Measurements from ENCODE around the gene STN1. TPM values are rescaled to one million over a fixed set of nuclear protein-coding genes. Genes with fewer than 3 reads are reported as not detected.

The STN1 gene
- total and polyA plus RNA-seq, 2 of the 8 experiments (the other 6 are each of a cell fraction or from before 2014, with no cell fraction given), result 10.1 to 12.4 TPM

GRCh38 chr10:103893817-103894216, 24.2 kb downstream of the STN1 start:
- Histone ChIP-seq H3K4me1 (replicated peaks in 1 of 4; ENCODE audit: control insufficient read depth in 3 of 4, insufficient read depth in 4 of 4, low read length in 3 of 4) (no peaks in the 10 kb centered on the region; a peak in 1 of 7 replicates), H3K4ac (replicated peaks; ENCODE audit: insufficient read length, low read depth, low read length) (no peak overlapping the region), H2BK15ac (ENCODE audit: low read length) (no peak overlapping the region), H3K23me2 (ENCODE audit: low read depth, low read length) (no peaks in the 10 kb centered on the region), H3K9ac (replicated peaks in 1 of 4; ENCODE audit: extremely low read depth in 1 of 4, low read depth in 3 of 4, low read length in 3 of 4) (no peak overlapping the region), H3K9me3 (ENCODE audit: insufficient read depth in 2 of 2, low read depth in 1 of 2, low read length in 1 of 2) (no peaks in the 10 kb centered on the region), H4K5ac (ENCODE audit: insufficient read length, low read depth, low read length) (no peak overlapping the region), H2BK20ac (ENCODE audit: low read length) (no peak overlapping the region), H2AFZ (ENCODE audit: low read length) (no peak overlapping the region), H2AK5ac (ENCODE audit: low read depth, low read length) (no peak overlapping the region), H3K4me2 (ENCODE audit: insufficient read depth in 1 of 2, low read depth in 2 of 2, low read length in 2 of 2) (no peak overlapping the region), H3K23ac (ENCODE audit: insufficient read length) (no peak overlapping the region), H2BK12ac (ENCODE audit: low read depth, low read length) (no peak overlapping the region), H3K27me3 (replicated peaks in 1 of 4; ENCODE audit: control insufficient read depth in 3 of 4, extremely low read depth in 1 of 4, insufficient read depth in 3 of 4, low read length in 3 of 4) (no peaks in the 10 kb centered on the region), H4K20me1 (replicated peaks in 1 of 2; ENCODE audit: control insufficient read depth in 1 of 2, insufficient read depth in 2 of 2, low read length in 2 of 2) (no peaks in the 10 kb centered on the region), H4K91ac (replicated peaks; ENCODE audit: insufficient read length, low read length) (no peak overlapping the region), H3K36me3 (ENCODE audit: control insufficient read depth in 2 of 4, insufficient read depth in 4 of 4, low read length in 3 of 4) (peaks cover 0 to 2% (median 0%) of the 10 kb centered on the region in 4 experiments; a peak in 3 of 8 replicates), H3K27ac (ENCODE audit: low read depth, low read length) (no peak overlapping the region), H4K8ac (ENCODE audit: extremely low read depth, insufficient read depth, low read length) (no peak overlapping the region), H3K14ac (ENCODE audit: insufficient read length) (no peak overlapping the region), H3K18ac (ENCODE audit: extremely low read depth, low read length) (no peak overlapping the region), H3K56ac (replicated peaks; ENCODE audit: insufficient read length, low read depth, low read length) (no peak overlapping the region), H3K79me2 (ENCODE audit: control insufficient read depth in 1 of 2, insufficient read depth in 2 of 2, low read length in 2 of 2) (no peaks in the 10 kb centered on the region), H3K4me3 (ENCODE audit: extremely low read depth in 1 of 4, insufficient read depth in 2 of 4, low read depth in 3 of 4, low read length in 4 of 4) (no peak overlapping the region), H3K79me1 (ENCODE audit: low read depth, low read length) (no peaks in the 10 kb centered on the region), H2BK5ac (ENCODE audit: low read depth, low read length) (no peak overlapping the region), H2BK120ac (replicated peaks; ENCODE audit: low read depth, low read length) (no peak overlapping the region)
- FAIRE-seq (no peak), DNase-seq (ENCODE audit: low read depth in 1 of 2, low spot score in 2 of 2) (no peak)
- WGBS, 2 experiments (ENCODE audit: extremely low coverage in 1 of 2, insufficient coverage in 1 of 2, insufficient read length in 1 of 2, insufficient replicate concordance in 2 of 2, low coverage in 1 of 2, low lambda C conversion rate in 2 of 2, missing lambda C conversion rate in 1 of 2), result 84% methylated on average over 2 of the region's 2 CpGs; no CpG with 5 or more reads in 1 of the 2 experiments
- no peak for TF ChIP-seq KDM1A (IDR thresholded peaks at IDR 0.05; ENCODE audit: borderline replicate concordance, low read length)
- TF ChIP-seq SAP30 (IDR thresholded peaks at IDR 0.05; ENCODE audit: insufficient read depth, insufficient replicate concordance, low read length), result no peak
- TF ChIP-seq GABPA (IDR thresholded peaks at IDR 0.05; ENCODE audit: borderline replicate concordance, insufficient read depth, low read length), result no peak
- no peak for TF ChIP-seq ASH2L (IDR thresholded peaks at IDR 0.05; ENCODE audit: low read length)
- TF ChIP-seq KDM4A (IDR thresholded peaks at IDR 0.05; ENCODE audit: low read depth, low read length, severe bottlenecking), result no peak
- TF ChIP-seq RBBP5 (IDR thresholded peaks at IDR 0.05; ENCODE audit: borderline replicate concordance, low read depth, low read length), result no peak
- TF ChIP-seq BCL11A (IDR thresholded peaks at IDR 0.05; ENCODE audit: low read depth in 2 of 2, low read length in 2 of 2), result no peak
- TF ChIP-seq, protein P1, sequence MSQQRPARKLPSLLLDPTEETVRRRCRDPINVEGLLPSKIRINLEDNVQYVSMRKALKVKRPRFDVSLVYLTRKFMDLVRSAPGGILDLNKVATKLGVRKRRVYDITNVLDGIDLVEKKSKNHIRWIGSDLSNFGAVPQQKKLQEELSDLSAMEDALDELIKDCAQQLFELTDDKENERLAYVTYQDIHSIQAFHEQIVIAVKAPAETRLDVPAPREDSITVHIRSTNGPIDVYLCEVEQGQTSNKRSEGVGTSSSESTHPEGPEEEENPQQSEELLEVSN (IDR thresholded peaks at IDR 0.05), result no peak
- no peak for TF ChIP-seq PHF8 (conservative IDR thresholded peaks at IDR 0.05; ENCODE audit: low read depth, low read length)
- TF ChIP-seq, protein P2, sequence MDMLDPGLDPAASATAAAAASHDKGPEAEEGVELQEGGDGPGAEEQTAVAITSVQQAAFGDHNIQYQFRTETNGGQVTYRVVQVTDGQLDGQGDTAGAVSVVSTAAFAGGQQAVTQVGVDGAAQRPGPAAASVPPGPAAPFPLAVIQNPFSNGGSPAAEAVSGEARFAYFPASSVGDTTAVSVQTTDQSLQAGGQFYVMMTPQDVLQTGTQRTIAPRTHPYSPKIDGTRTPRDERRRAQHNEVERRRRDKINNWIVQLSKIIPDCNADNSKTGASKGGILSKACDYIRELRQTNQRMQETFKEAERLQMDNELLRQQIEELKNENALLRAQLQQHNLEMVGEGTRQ (IDR thresholded peaks at IDR 0.05; ENCODE audit: low read length), result no peak
- TF ChIP-seq TCF12 (IDR thresholded peaks at IDR 0.05; ENCODE audit: low read depth, low read length), result no peak
- ChIA-PET CTCF (ENCODE audit: partially characterized antibody) (interaction anchor here (0.9 to 1.8 kb wide), 5 partner anchors 9 to 182 kb away, joined by 3 to 7 read pairs (median 5); no protein-coding TSS in a partner anchor), POLR2A (ENCODE audit: partially characterized antibody) (no interaction called here)

Data from H1 (cell line).